Left colon (tissue), 2 donors: ENCODE data around the gene ATP13A2. TPM values are rescaled to one million over a fixed set of nuclear protein-coding genes. Genes with fewer than 3 reads are reported as not detected.
"Not testable (repeated sequence)": the region's sequence is repeated elsewhere in the genome, so short reads cannot be mapped to it uniquely, and the experiment has no call there.

ENCODE experiments used
- ATAC-seq: fragments of 200-7000 bp; cut with Tn5 transposase; one replicate; pipeline ENCODE4 v1.9.1; 2020; ENCODE audit warnings: mild to moderate bottlenecking, moderate library complexity
- DNase-seq, 2 donors: peaks; one replicate each; pipeline ENCODE4 v3.0.0-alpha.2; 2020
- intact Hi-C, 2 donors: fragments of 100-400 bp; cut with DNase I in 1 of 2; cut with micrococcal nuclease in 1 of 2; formaldehyde crosslinking; loops; one replicate each; pipeline versions ENCODE4 v1.11.2 to v1.14.0; 2022; cut with DNase I, micrococcal nuclease
- total RNA-seq, 2 donors: library from RNA; stranded (reverse); fragmentation: NEBNext Ultra II Directional; extraction: Animal tissue kit (Norgen Biotek cat#: 25700); gene quantifications; one replicate each; pipeline ENCODE4 v1.2.1, GENCODE V29; 2021
- donor health status: DM: no; HTN: no; CAD: no.
- donor health status: DM: yes; HTN: yes; CAD: no.

ATP13A2 gene
- total RNA-seq, 2 donors from 2014 or later = 46.2 to 53.9 TPM

DNA sequence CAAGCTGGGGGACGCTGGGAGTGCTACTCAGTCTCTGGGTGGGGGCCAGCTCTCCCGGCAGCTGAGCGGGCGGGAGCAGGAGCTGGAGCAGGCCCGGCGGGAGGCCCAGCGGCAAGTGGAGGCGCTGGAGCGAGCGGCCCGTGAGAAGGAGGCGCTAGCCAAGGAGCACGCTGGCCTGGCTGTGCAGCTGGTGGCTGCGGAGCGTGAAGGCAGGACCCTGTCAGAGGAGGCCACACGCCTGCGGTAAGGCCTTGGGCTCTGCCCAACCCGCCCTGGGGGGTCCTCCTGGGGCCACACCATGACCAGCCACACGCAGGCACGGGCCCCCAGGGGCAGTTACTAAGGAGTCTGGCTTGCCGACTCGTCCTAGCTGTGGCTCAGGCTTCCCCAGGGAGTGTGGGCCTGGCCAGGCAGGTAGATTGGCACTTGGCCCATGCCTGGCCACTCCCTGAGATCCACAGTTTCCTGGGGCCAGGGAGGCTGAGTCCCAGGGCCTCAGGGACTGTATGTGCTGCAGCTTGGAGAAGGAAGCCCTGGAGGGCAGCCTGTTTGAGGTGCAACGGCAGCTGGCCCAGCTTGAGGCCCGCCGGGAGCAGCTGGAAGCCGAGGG is 63.3 kb downstream of the ATP13A2 start:
- DNase-seq (peak; percentile 56 to 64), ATAC-seq (peak; percentile 98)
- intact Hi-C loops = not testable (repeated sequence)

GRCh38 chr1:16946646-16947045 is 65.1 kb downstream of the ATP13A2 start:
- intact Hi-C loops = no loop called here
- ATAC-seq = no peak
- no peak for DNase-seq

DNA sequence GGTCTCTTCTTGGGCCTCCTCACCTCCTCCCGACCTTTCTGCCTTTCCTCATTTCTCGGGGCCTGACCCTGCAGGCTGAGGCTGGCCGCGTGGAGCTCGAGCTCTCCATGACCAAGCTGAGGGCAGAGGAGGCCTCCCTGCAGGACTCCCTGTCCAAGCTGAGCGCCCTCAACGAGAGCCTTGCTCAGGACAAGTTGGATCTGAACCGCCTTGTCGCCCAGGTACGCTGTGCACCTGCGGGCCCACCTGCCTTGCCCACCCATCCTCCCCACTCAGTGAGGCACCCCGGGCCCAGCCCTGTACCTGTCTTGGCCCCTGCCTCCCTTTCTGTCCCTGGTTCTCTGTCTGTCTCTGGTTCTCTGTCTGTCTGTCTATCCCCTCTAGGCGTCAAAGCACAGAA is 65.5 kb downstream of the ATP13A2 start:
- DNase-seq, ATAC-seq, intact Hi-C loops: not testable (repeated sequence)

DNA sequence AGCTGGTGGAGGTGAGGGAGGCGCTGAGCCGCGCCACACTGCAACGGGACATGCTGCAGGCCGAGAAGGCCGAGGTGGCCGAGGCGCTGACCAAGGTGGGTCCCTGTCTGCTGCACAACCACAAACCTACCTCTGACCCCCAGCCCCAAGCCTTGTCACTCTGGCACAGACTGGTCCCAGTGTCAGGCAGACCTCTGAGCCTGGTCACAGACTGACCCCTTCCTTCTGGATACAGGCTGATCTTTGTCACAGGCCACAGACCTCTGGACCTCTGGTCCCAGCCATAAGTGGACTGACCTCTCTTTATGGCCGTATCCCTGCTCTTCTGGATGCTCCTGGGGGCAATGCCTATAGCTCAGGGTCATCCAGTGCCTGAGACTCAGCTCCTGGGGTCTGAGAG is 66.2 kb downstream of the ATP13A2 start:
- DNase-seq, intact Hi-C loops, ATAC-seq: not testable (repeated sequence)

GRCh38 chr1:16944038-16944437 is 67.7 kb downstream of the ATP13A2 start:
- DNase-seq (no peak), ATAC-seq (no peak)
- intact Hi-C loops = no loop called here

- DNase-seq, intact Hi-C loops, ATAC-seq: not testable (repeated sequence)
Observed at GRCh38 chr1:16939386-16940180, 72.1 kb downstream of the ATP13A2 start.

DNA sequence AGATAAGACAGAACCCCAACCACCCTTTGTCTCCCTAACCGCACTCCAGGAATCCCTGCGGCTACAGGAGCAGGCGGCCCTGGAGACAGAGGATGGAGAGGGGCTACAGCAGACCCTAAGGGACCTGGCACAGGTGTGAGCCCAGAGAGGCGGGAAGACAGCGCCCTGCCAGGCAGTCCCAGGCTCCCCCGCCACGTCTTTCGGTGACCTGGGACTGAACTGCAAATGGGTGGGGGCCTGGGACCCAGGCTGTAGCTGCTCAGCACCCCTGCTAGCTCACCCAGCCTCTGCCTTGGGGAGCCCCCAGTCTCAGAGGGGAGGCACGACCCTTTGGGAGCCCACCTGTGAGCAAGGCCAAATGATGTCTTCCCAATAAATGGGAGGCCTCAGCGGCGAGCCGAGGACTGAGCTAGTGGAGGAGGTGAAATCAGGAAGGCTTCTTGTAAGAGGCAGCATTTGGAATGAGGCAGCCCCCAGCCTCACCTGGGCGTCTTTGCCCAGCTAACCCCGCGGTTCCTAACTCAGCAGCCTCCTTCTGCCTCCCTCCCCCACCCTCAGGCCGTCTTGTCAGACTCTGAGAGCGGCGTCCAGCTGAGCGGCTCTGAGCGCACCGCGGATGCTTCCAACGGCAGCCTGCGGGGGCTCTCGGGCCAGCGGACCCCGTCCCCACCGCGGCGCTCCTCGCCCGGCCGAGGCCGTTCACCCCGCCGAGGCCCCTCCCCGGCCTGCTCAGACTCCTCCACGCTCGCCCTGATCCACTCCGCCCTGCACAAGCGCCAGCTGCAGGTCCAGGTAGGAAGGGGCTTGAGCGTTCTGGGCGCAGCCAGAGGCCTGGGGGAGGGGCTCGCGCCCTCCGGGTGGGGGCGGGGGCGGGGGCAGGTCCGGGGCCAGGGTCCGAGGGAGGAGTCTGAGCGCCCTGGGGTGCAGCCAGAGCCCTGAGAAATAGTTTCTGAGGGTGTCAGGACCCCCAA is 73.1 kb downstream of the ATP13A2 start:
- DNase-seq (no peak), ATAC-seq (no peak)
- intact Hi-C loops = no loop called here

DNA sequence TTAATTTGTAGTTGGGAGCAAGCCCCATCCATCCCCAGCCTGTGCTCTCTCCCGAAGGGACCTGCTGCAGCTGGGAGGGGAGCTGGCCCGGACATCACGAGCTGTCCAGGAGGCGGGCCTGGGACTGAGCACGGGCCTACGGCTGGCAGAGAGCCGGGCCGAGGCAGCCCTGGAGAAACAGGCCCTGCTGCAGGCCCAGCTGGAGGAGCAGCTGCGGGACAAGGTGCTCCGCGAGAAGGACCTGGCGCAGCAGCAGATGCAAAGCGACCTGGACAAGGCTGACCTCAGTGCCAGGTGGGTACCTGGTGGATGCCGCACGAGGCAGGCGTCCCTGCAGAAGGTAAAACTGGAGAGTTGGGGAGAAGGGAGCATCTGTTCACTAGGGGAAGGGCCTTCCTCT is 75.1 kb downstream of the ATP13A2 start:
- ATAC-seq, DNase-seq, intact Hi-C loops: not testable (repeated sequence)

Other genes starting within 250 kb of the ATP13A2 start
- 1,000 to 10,000 TPM; 3,977 to 5,589 TPM for gene RNU1-2, start 115.9 kb downstream of the ATP13A2 start, total RNA-seq
- 10 to 100 TPM; 11.3 to 11.4 TPM for gene CROCC, start 90.0 kb downstream of the ATP13A2 start, total RNA-seq
- 1 to 10 TPM; 2.7 to 3.9 TPM for gene MFAP2, start 31.3 kb downstream of the ATP13A2 start, total RNA-seq
- 100 to 1,000 TPM; 185 to 240 TPM for gene SDHB, start 42.1 kb upstream of the ATP13A2 start, total RNA-seq
- gene PADI2, start 107.5 kb upstream of the ATP13A2 start, total RNA-seq = 100 to 1,000 TPM; 276 to 278 TPM
- under 1 TPM; 0.27 to 0.47 TPM for gene PADI1, start 193.2 kb upstream of the ATP13A2 start, total RNA-seq
- not detected for gene PADI3, start 237.2 kb upstream of the ATP13A2 start, total RNA-seq